GM19452 (cell line): ENCODE measurements around the gene TXNDC15.
"Not testable (repeated sequence)": the region's sequence is repeated elsewhere in the genome, so short reads cannot be mapped to it uniquely, and the experiment has no call there.

Experiments
- ATAC-seq: cut with Tn5 transposase; IDR thresholded peaks from one replicate; pipeline ENCODE4 v1.9.1; 2021; ENCODE audit not compliant: unreplicated experiment

The TXNDC15 gene

GRCh38 chr5:134877159-134877558, 3.0 kb downstream of the TXNDC15 start:
- peak; percentile 37 for ATAC-seq

- no peak for ATAC-seq
Observed at GRCh38 chr5:134878403-134878802, 4.2 kb downstream of the TXNDC15 start.

GRCh38 chr5:134879456-134879855, 5.3 kb downstream of the TXNDC15 start:
- ATAC-seq, result no peak

- not testable (repeated sequence) for ATAC-seq
Observed at GRCh38 chr5:134880937-134881336, 6.8 kb downstream of the TXNDC15 start.

GRCh38 chr5:134881711-134882110, 7.5 kb downstream of the TXNDC15 start:
- not testable (repeated sequence) for ATAC-seq

GRCh38 chr5:134887593-134888159, 13.5 kb downstream of the TXNDC15 start:
- no peak for ATAC-seq

GRCh38 chr5:134889335-134889734, 15.2 kb downstream of the TXNDC15 start:
- no peak for ATAC-seq

- ATAC-seq, result no peak
Observed at GRCh38 chr5:134891473-134891872, 17.3 kb downstream of the TXNDC15 start.

- no peak for ATAC-seq
Observed at GRCh38 chr5:134892282-134892681, 18.1 kb downstream of the TXNDC15 start.

- ATAC-seq, result no peak
Observed at GRCh38 chr5:134892926-134893325, 18.8 kb downstream of the TXNDC15 start.

GRCh38 chr5:134893748-134894505, 19.8 kb downstream of the TXNDC15 start:
- no peak for ATAC-seq

- no peak for ATAC-seq
Observed at GRCh38 chr5:134902071-134902801, 28.1 kb downstream of the TXNDC15 start.

- ATAC-seq, result peak; percentile 85
Observed at GRCh38 chr5:134904610-134905245, 30.6 kb downstream of the TXNDC15 start, which contains the start of gene PCBD2. TSS of gene PCBD2 (plus strand) at chr5:134905131. CDS start at chr5:134905140, 9 bp downstream.

GRCh38 chr5:134905246-134905996, 31.2 kb downstream of the TXNDC15 start:
- peak; percentile 28 for ATAC-seq

- ATAC-seq, result no peak
Observed at GRCh38 chr5:134906811-134907210, 32.6 kb downstream of the TXNDC15 start.

- ATAC-seq, result not testable (repeated sequence)
Observed at GRCh38 chr5:134910752-134911151, 36.6 kb downstream of the TXNDC15 start.

GRCh38 chr5:134911285-134912206, 37.4 kb downstream of the TXNDC15 start:
- no peak for ATAC-seq

- no peak for ATAC-seq
Observed at GRCh38 chr5:134913254-134913653, 39.1 kb downstream of the TXNDC15 start.

GRCh38 chr5:134913795-134914194, 39.6 kb downstream of the TXNDC15 start:
- no peak for ATAC-seq
